ENCODE measurements around the gene HNRNPF.

- TF ChIP-seq JUN (IDR thresholded peaks at IDR 0.05) (no peak), MAX (IDR thresholded peaks at IDR 0.05) (no peak), CEBPB (IDR thresholded peaks at IDR 0.05) (no peak), CTCF (IDR thresholded peaks at IDR 0.05) (no peak), RNF2 (IDR thresholded peaks at IDR 0.05; ENCODE audit: borderline replicate concordance, low read depth) (no peak), USF2 (IDR thresholded peaks at IDR 0.05) (no peak), POLR2A (IDR thresholded peaks at IDR 0.05; ENCODE audit: low read length) (no peak), HOXA7 (CRISPR knock-in tag; IDR thresholded peaks at IDR 0.05) (no peak), KDM5A (IDR thresholded peaks at IDR 0.05) (no peak), NFE2L2 (conservative IDR thresholded peaks at IDR 0.05; ENCODE audit: low read length) (no peak), RFX5 (IDR thresholded peaks at IDR 0.05) (no peak)
These were observed 31.5 kb downstream of the HNRNPF start for GRCh38 chr10:43377424-43377883.

Measured in A549 (cell line).